HG03095 (cell line): ENCODE measurements around the gene BEND7.

Experiments
- ATAC-seq: cut with Tn5 transposase; IDR thresholded peaks from one replicate; pipeline ENCODE4 v1.9.1; 2021; ENCODE audit warnings: moderate library complexity; ENCODE audit not compliant: unreplicated experiment

BEND7 gene

GRCh38 chr10:13525663-13526062 lies 3.2 kb downstream of the BEND7 start:
- no peak for ATAC-seq

DNA sequence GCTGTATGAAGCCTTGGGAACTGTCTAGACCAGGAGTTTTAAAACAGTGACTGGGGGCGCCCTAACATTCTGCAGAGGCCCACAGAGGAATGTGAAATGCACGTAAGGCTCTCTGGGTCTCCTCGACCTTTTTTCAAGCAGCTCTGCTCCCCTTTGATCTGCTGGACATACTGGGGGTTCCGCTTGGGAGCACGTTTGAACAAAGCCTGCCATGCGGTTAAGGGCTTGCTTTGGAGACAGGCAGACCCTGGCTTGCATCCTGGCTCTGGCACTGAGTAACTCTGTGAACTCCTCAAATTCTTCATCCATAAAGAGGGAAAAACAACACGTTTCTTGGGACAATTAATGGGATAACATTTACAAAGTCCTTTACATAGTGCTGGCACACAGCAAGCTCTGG lies 7.8 kb downstream of the BEND7 start:
- ATAC-seq: no peak

DNA sequence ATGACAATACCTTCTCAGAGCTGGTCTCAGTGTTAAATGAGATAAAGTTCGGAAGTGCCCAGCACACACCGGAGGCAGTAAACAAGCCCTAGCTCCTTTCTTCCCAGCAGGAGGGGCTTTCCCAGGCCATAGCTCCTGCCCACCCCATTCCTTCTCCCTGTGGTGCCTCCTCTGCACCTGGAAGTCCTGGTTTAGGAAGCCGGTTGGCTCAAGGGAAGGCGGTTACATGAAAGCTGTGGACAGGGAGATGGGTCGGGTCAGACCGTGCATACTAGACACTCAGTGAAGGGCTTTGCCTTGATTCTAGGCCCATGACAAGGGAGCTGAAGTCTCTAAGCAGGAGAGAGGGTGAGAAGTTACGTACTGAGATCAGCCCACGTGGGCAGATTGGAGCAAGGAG lies 8.6 kb downstream of the BEND7 start:
- no peak for ATAC-seq

DNA sequence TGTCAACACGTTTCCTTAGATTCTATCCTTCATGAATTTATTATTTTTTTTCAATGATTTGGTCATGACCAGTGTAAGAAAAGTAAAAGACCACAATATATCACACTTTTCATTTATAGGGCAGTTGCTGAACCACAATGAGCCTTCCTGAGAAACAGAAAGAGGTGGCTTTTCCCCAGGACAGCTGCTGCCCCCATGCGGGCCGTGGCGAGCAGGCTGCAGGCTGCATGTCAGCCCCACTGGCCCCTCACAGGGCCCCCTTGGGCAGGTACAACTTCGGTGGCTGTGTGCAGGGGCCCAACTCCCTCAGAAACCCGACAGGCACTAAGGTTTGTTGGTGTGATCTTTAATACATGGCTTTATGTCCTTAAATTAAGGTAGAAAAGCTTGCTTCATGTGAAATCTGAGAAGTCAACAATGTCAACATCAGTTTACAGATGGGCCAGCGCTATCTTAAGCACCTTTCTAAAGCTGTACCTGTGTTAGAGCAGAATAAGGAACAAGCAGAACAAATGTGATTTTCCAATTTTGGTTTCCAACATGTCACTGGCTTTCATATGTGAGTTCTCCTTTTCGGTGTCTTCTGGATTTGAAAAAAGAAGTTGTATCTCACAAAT lies 10.6 kb downstream of the BEND7 start:
- ATAC-seq: no peak

- ATAC-seq: no peak
These were observed 11.1 kb downstream of the BEND7 start for GRCh38 chr10:13517675-13518074.

- no peak for ATAC-seq
These were observed 12.6 kb downstream of the BEND7 start for GRCh38 chr10:13516176-13516575.

GRCh38 chr10:13515467-13515866 lies 13.3 kb downstream of the BEND7 start:
- no peak for ATAC-seq

- ATAC-seq: no peak
These were observed 14.5 kb downstream of the BEND7 start for GRCh38 chr10:13514296-13514695.

GRCh38 chr10:13512564-13512963 lies 16.2 kb downstream of the BEND7 start:
- no peak for ATAC-seq

DNA sequence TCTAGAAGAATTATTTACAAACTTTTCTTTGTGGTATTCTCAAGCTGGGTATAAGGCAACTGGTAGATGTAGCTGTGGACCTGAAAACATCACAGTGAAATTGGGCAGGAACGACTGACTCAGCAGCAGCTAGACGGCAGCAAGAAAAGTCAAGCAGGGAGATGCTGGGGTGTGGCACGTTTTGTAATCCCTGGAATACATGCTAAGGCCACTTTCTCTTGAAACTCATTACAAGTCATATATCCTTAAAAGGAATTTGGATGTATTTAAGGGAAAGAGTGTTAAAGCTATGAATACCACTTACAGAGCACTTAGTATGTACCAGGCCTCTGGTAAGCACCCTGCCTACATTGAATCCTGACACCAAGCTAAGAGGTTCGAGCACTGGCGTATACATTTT lies 17.4 kb downstream of the BEND7 start:
- ATAC-seq: no peak

DNA sequence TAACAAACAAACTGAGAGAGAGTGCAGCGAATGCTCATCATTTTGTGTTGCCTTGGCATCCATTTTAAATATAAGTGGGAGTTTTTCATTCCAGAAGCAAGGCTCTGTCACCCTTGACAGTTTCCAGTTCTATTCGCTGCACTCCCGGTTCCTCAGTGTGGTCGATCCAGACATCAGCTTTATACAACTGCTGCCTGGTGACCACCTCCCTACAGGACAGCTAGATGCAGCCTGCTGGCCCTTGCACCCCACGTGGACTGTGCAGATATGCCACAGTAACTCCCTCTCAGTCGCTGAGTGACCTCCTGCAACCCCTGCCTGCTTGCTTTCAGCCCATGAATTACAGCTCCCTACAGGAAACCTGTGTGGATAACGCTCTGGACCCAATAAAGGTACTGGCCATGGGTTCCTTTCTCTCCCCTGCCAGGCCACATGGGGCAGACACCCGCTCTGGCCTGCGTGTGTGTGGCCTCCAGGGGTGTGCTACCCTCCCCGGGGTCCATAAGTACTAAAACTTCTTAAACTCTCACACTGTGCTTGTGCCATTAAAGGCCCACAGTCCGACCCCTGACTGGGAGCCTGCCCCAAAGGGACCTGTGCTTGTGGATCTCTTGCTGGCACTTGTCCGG lies 23.6 kb downstream of the BEND7 start:
- ATAC-seq: no peak

- ATAC-seq: no peak
These were observed 24.9 kb downstream of the BEND7 start for GRCh38 chr10:13503745-13504463.

DNA sequence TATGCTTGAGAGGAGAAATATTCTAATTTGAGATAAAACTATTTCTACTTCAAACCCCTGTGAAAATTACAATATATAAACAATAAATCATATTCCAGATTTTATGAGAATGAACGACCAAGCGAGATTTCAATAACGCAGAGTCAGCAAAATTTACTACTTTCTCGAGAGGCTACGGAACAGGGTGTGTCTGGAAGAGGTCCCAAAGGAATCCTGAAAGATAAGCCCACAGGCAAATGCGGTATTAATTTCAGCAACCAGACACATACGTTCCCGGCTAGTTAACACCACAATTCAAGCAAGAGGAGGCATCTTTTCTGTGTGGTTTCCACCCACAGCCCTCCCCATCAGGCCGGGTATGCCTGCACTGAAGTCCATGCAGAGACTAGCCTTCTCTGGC lies 26.4 kb downstream of the BEND7 start:
- ATAC-seq: no peak

DNA sequence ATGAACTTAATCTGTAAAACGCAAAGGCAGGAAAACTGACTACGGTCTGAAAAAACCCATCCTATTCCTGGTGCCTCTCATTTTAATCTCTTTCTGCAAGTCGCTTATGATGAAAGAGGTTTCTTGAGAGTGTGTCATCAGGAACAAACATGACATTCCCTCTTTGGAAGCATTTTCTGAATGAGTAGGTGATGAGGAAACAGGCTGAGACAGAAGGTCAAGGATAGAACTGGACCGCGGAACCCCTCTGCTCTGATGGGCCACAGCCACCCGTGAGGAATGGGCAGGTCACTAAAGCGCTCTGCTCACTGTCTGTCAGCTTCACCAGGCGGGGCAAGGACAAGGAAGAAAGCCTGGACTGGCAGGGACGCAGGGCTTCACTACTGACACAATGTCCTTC lies 28.6 kb downstream of the BEND7 start:
- ATAC-seq: no peak

DNA sequence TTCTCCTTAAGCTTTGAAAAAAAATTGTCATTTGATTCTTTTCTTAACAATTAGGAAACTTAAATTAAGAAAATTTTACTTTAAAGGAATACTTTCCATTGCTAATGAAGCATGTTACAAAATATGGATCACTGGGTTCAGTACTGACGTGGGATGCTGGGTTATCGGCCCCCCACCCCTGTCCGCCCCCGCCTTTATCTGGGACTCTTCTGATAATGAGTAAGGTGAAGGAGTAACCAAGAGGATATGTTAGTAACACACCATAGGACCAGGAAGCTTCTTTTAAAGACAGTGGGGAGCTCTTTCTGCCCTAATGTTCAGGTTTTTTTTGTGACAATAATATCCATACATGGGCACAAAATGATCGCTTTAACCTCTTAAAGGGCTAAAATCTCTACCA lies 29.7 kb downstream of the BEND7 start:
- ATAC-seq: no peak

GRCh38 chr10:13496931-13497330 lies 31.9 kb downstream of the BEND7 start:
- no peak for ATAC-seq

DNA sequence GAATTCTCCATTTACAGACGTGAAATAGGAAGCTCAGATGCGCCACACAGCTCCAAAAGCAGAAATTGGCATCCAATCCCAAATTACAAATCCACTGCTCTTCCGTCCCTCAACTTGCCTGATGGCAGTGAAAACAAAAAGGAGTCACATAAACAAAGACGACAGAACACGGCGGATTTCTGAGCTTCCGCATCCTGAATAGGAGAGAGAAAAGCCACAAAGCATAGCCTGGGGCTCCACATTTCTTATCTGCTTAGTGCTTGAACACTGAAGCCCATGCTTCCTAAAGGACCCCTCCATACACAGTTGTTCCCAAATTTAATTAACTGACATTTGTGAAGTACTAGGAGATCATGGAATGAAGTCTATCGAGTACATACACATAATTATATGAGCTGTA lies 32.6 kb downstream of the BEND7 start:
- ATAC-seq: no peak

GRCh38 chr10:13492493-13493180 lies 36.2 kb downstream of the BEND7 start:
- no peak for ATAC-seq

DNA sequence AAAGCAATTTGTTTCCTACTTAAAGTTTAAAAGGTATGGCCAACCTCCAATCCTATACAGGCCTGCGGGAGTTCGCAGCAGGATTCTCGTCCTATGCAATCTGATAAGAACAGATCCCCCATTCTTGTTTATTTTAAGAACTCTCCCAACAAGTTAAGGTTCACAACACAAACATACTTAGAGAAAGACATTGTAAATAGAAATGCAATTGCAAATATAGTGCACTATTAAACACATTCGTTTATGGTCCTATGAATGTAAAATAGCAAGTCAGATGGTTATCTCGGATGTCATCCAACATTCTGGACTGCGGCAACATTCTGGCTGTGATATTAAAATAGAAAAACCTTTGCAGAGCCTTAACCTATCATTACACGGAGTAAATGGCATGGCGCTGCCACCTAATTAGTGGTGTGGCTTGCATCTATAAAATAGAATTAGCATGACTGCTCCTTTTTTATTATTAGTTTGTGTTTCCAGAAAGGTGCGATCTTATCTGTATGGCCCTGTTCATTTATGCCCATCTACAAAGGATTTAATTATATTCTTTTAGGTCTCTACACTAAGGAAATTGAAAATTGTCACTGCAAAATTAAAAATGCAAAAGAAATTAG lies 37.0 kb downstream of the BEND7 start:
- no peak for ATAC-seq

DNA sequence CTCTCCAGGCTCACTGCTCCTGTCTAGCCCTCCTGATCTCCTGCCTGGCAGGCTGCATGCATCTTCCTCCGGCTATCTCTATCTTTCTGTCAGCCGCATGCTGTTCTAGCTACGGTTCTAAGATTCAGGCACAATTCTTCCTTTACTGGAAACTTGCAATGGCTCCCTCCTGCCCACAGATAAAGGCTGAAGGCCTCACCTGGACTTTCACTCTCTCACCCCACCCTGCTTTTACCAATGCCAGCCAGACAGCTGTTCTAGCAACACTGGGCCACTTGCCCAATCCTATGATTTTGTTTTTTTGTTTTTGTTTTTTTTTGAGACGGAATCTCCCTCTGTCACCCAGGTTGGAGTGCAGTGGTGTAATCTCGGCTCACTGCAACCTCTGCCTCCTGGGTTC lies 38.3 kb downstream of the BEND7 start:
- no peak for ATAC-seq

DNA sequence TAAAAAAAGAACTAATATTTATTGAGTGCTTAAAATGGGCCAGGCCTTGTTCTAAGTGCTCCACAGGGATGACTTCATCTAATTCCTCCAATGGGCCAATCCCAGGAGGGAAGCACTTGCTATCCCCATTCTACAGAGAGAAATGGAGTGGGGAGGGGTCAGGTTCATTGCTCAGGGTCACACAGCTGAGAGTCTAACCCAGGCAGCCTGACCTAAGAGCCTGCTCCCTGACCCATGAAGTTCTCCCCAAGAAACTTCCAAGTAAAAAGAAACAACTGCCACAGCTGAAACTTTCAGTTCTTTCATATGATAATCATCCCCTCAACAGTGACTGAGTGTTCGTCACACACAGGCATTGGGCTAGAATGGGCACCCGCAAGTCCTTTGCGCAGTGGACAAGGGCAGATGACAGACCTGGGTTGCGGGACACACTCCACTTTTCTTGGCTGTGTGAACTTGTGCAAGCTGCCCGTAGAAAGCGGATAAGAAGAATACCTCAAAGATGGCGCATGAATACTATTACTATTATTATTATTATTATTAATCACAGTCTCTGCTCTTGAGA lies 39.7 kb downstream of the BEND7 start:
- no peak for ATAC-seq
